Ovary (tissue), 3 donors: ENCODE results near the gene GRN.

Experiments
- CTCF ChIP-seq, 3 donors: fragments of 450-650 bp in 2 of 3; fragments of 200-600 bp in 1 of 3; IDR thresholded peaks; one replicate each; pipeline versions ENCODE4 v1.5.1 to v1.8.0; 2016 to 2022; ENCODE audit warnings: antibody characterized with exemption in 3 of 3, mild to moderate bottlenecking in 1 of 3
- POLR2A ChIP-seq: fragments of 450-650 bp; IDR thresholded peaks from one replicate; pipeline ENCODE4 v1.6.1; 2017; ENCODE audit warnings: antibody characterized with exemption, mild to moderate bottlenecking, moderate library complexity
- donor health status: DM: no; HTN: no; CAD: no.

- TF ChIP-seq CTCF (IDR thresholded peaks at IDR 0.05) (no peak), POLR2A (no peak)
Observed at GRCh38 chr17:44351961-44352827, 7.1 kb downstream of the GRN start.
